Measurements from ENCODE around the gene PLK5. TPM values are rescaled to one million over a fixed set of nuclear protein-coding genes. Genes with fewer than 3 reads are reported as not detected.
"Not testable (repeated sequence)": the region's sequence is repeated elsewhere in the genome, so short reads cannot be mapped to it uniquely, and the experiment has no call there.

PLK5 gene
- total and polyA plus RNA-seq, 2 experiments from 2014 or later, result 0.87 to 1.2 TPM

- DNase-seq (ENCODE audit: low read depth in 1 of 2, low spot score in 1 of 2), result peak; percentile 23 to 59
- H3K27ac ChIP-seq, result no peak overlapping the region
- peaks cover 22% of the 10 kb centered on the region for H3K27me3 ChIP-seq
- no peaks in the 10 kb centered on the region for H3K4me1 ChIP-seq (ENCODE audit: low read depth)
- no peaks in the 10 kb centered on the region for H3K9me3 ChIP-seq (ENCODE audit: low read depth)
- H3K36me3 ChIP-seq, result no peaks in the 10 kb centered on the region
- H3K4me3 ChIP-seq, result peak overlapping the region; percentile 44
- TF ChIP-seq CTCF (IDR thresholded peaks at IDR 0.05; ENCODE audit: low read depth, low read length), result peak; percentile 64
Measured at GRCh38 chr19:1513499-1514294, 10.2 kb upstream of the PLK5 start.

- H3K27me3 ChIP-seq, result peaks cover 25% of the 10 kb centered on the region
Measured at GRCh38 chr19:1514295-1514661, 9.6 kb upstream of the PLK5 start.

GRCh38 chr19:1514986-1515721 is 8.7 kb upstream of the PLK5 start:
- no peak for TF ChIP-seq CTCF (IDR thresholded peaks at IDR 0.05; ENCODE audit: low read depth, low read length)
- H3K4me3 ChIP-seq, result no peak overlapping the region
- no peaks in the 10 kb centered on the region for H3K36me3 ChIP-seq
- H3K27ac ChIP-seq, result no peak overlapping the region
- H3K27me3 ChIP-seq, result peaks cover 29% of the 10 kb centered on the region
- H3K9me3 ChIP-seq (ENCODE audit: low read depth), result no peaks in the 10 kb centered on the region
- no peak for DNase-seq (ENCODE audit: low read depth in 1 of 2, low spot score in 1 of 2)
- no peaks in the 10 kb centered on the region for H3K4me1 ChIP-seq (ENCODE audit: low read depth)

More at GRCh38 chr19:1514295-1514661, 9.6 kb upstream of the PLK5 start:
- no peaks in the 10 kb centered on the region for H3K4me1 ChIP-seq (ENCODE audit: low read depth)
- no peak overlapping the region for H3K4me3 ChIP-seq
- DNase-seq (ENCODE audit: low read depth in 1 of 2, low spot score in 1 of 2), result no peak
- H3K36me3 ChIP-seq, result no peaks in the 10 kb centered on the region
- no peak overlapping the region for H3K27ac ChIP-seq
- no peaks in the 10 kb centered on the region for H3K9me3 ChIP-seq (ENCODE audit: low read depth)
- no peak for TF ChIP-seq CTCF (IDR thresholded peaks at IDR 0.05; ENCODE audit: low read depth, low read length)

GRCh38 chr19:1516395-1516753 is 7.5 kb upstream of the PLK5 start:
- H3K4me1 ChIP-seq (ENCODE audit: low read depth), result no peaks in the 10 kb centered on the region
- no peaks in the 10 kb centered on the region for H3K36me3 ChIP-seq
- peaks cover 33% of the 10 kb centered on the region for H3K27me3 ChIP-seq
- no peak overlapping the region for H3K4me3 ChIP-seq
- H3K9me3 ChIP-seq (ENCODE audit: low read depth), result no peaks in the 10 kb centered on the region
- H3K27ac ChIP-seq, result no peak overlapping the region
- DNase-seq (ENCODE audit: low read depth in 1 of 2, low spot score in 1 of 2), result no peak
- no peak for TF ChIP-seq CTCF (IDR thresholded peaks at IDR 0.05; ENCODE audit: low read depth, low read length)

GRCh38 chr19:1518471-1518870 is 5.4 kb upstream of the PLK5 start:
- no peak for DNase-seq (ENCODE audit: low read depth in 1 of 2, low spot score in 1 of 2)
- Histone ChIP-seq H3K9me3 (ENCODE audit: low read depth) (no peaks in the 10 kb centered on the region), H3K36me3 (no peaks in the 10 kb centered on the region), H3K27ac (no peak overlapping the region), H3K4me1 (ENCODE audit: low read depth) (no peaks in the 10 kb centered on the region), H3K4me3 (no peak overlapping the region), H3K27me3 (peaks cover 42% of the 10 kb centered on the region)
- TF ChIP-seq CTCF (IDR thresholded peaks at IDR 0.05; ENCODE audit: low read depth, low read length), result no peak

GRCh38 chr19:1519802-1520201 is 4.1 kb upstream of the PLK5 start:
- H3K4me3 ChIP-seq; H3K36me3 ChIP-seq; DNase-seq (ENCODE audit: low read depth in 1 of 2, low spot score in 1 of 2); H3K4me1 ChIP-seq (ENCODE audit: low read depth); H3K27ac ChIP-seq; H3K9me3 ChIP-seq (ENCODE audit: low read depth): not testable (repeated sequence)
- H3K27me3 ChIP-seq, result peaks cover 46% of the 10 kb centered on the region
